PC-9 (cell line): ENCODE measurements around the gene PLD2. TPM values are rescaled to one million over a fixed set of nuclear protein-coding genes. Genes with fewer than 3 reads are reported as not detected.

ENCODE experiments used
- BruUV-seq: library from RNA; stranded (reverse); fragments of 400-500 nt; replicated peaks from 2 replicates; lab custom pipeline; 2021; lab: Mats Ljungman, UMichigan
- CTCF ChIA-PET: fragments of 300-600 bp; sonication (Branson Sonifier 250); formaldehyde crosslinking; loops from one replicate; lab custom pipeline; 2022; ENCODE audit warnings: antibody characterized with exemption; lab: Charles Lee
- POLR2A ChIA-PET: fragments of 300-600 bp; sonication (Branson Sonifier 250); formaldehyde crosslinking; loops from one replicate; lab custom pipeline; 2022; ENCODE audit warnings: antibody characterized with exemption; ENCODE audit not compliant: unreplicated experiment; lab: Charles Lee
- DNase-seq, 2 experiments: peaks; one replicate each; pipeline versions ENCODE4 v3.0.0 to v3.0.0-alpha.2; 2015 to 2022; ENCODE audit warnings: mixed read lengths in 1 of 2
- H2AFZ ChIP-seq: fragments of 200-600 bp; sonication (generic); 2 replicates; pipeline ENCODE4 v1.8.1; 2017; ENCODE audit warnings: antibody characterized with exemption
- H3F3A ChIP-seq: fragments of 200-600 bp; sonication (generic); 2 replicates; pipeline ENCODE4 v1.8.1; 2017; ENCODE audit warnings: antibody characterized with exemption, mild to moderate bottlenecking, low read depth; ENCODE audit not compliant: insufficient read depth
- H3K27ac ChIP-seq: fragments of 200-600 bp; sonication (generic); 2 replicates; pipeline ENCODE4 v1.6.1; 2016; ENCODE audit warnings: mixed run types
- H3K27me3 ChIP-seq: fragments of 200-600 bp; sonication (generic); 2 replicates; pipeline ENCODE4 v1.6.1; 2016; ENCODE audit warnings: low read depth, mixed run types; ENCODE audit not compliant: insufficient read depth
- H3K36me3 ChIP-seq: fragments of 200-600 bp; sonication (generic); 2 replicates; pipeline ENCODE4 v1.6.1; 2016; ENCODE audit warnings: low read depth, mixed run types
- H3K4me1 ChIP-seq: fragments of 200-600 bp; sonication (generic); replicated peaks from 2 replicates; pipeline ENCODE4 v1.6.1; 2016; ENCODE audit warnings: mixed run types; ENCODE audit not compliant: insufficient read depth
- H3K4me2 ChIP-seq: fragments of 200-600 bp; sonication (generic); 2 replicates; pipeline ENCODE4 v1.6.1; 2017; ENCODE audit warnings: mixed run types
- H3K4me3 ChIP-seq: fragments of 200-600 bp; sonication (generic); 2 replicates; pipeline ENCODE4 v1.6.1; 2016; ENCODE audit warnings: mixed run types
- H3K79me2 ChIP-seq: fragments of 200-600 bp; sonication (generic); 2 replicates; pipeline ENCODE4 v1.6.1; 2017; ENCODE audit warnings: low read depth, mixed run types
- H3K9me2 ChIP-seq: fragments of 200-600 bp; sonication (generic); 2 replicates; pipeline ENCODE4 v1.8.1; 2017; ENCODE audit warnings: mild to moderate bottlenecking; ENCODE audit not compliant: insufficient read depth
- H3K9me3 ChIP-seq: fragments of 200-600 bp; sonication (generic); 2 replicates; pipeline ENCODE4 v1.8.1; 2016; ENCODE audit warnings: low read depth; ENCODE audit not compliant: insufficient read depth
- H4K20me1 ChIP-seq: fragments of 200-600 bp; sonication (generic); 2 replicates; pipeline ENCODE4 v1.8.1; 2017; ENCODE audit not compliant: insufficient read depth
- CTCF ChIP-seq: fragments of 200-600 bp; sonication (generic); conservative IDR thresholded peaks from 2 replicates; pipeline ENCODE4 v1.6.1; 2017; ENCODE audit warnings: mixed run types, antibody characterized with exemption, mild to moderate bottlenecking, moderate library complexity
- EZH2 ChIP-seq: fragments of 200-600 bp; sonication (generic); IDR thresholded peaks from 2 replicates; pipeline ENCODE4 v1.8.0; 2017; ENCODE audit warnings: antibody characterized with exemption, low read depth
- intact Hi-C: fragments of 100-400 bp; cut with micrococcal nuclease; formaldehyde crosslinking; loops from one replicate; pipeline ENCODE4 v1.10.0; 2022; ENCODE audit not compliant: unreplicated experiment
- total RNA-seq: library from RNA; stranded (reverse); gene quantifications from 2 replicates; pipeline ENCODE4 v1.2.3, GENCODE V29; 2021

PLD2 gene
- total RNA-seq, 1 experiment from 2014 or later: 95.5 TPM

- BruUV-seq: no TSS peak
- Histone ChIP-seq H3K27me3 (no peaks in the 10 kb centered on the region), H3K27ac (no peak overlapping the region), H4K20me1 (no peaks in the 10 kb centered on the region), H3K9me2 (no peaks in the 10 kb centered on the region), H3K4me1 (no peaks in the 10 kb centered on the region), H3K9me3 (no peaks in the 10 kb centered on the region), H3K4me2 (no peak overlapping the region), H3F3A (no peaks in the 10 kb centered on the region), H3K36me3 (no peaks in the 10 kb centered on the region), H3K79me2 (no peaks in the 10 kb centered on the region), H2AFZ (no peak overlapping the region), H3K4me3 (no peak overlapping the region)
- no peak for TF ChIP-seq EZH2
- TF ChIP-seq CTCF: no peak
- intact Hi-C loops: no loop called here
- POLR2A ChIA-PET: no interaction called here
- CTCF ChIA-PET: no interaction called here
- no peak for DNase-seq
Observed at GRCh38 chr17:4764595-4764994, 42.4 kb upstream of the PLD2 start.

- H3K4me1 ChIP-seq: no peaks in the 10 kb centered on the region
- H3K4me3 ChIP-seq: no peak overlapping the region
- H3F3A ChIP-seq: no peaks in the 10 kb centered on the region
- intact Hi-C loops: no loop called here
- POLR2A ChIA-PET: no interaction called here
- no peaks in the 10 kb centered on the region for H3K36me3 ChIP-seq
- CTCF ChIA-PET: no interaction called here
- no peak for TF ChIP-seq EZH2
- no peaks in the 10 kb centered on the region for H3K9me3 ChIP-seq
- H3K27me3 ChIP-seq: no peaks in the 10 kb centered on the region
- no peaks in the 10 kb centered on the region for H4K20me1 ChIP-seq
- no peaks in the 10 kb centered on the region for H3K9me2 ChIP-seq
- H3K4me2 ChIP-seq: no peak overlapping the region
- H2AFZ ChIP-seq: no peak overlapping the region
- BruUV-seq: no TSS peak
- DNase-seq: no peak
- no peak overlapping the region for H3K27ac ChIP-seq
- H3K79me2 ChIP-seq: no peaks in the 10 kb centered on the region
Observed at GRCh38 chr17:4766201-4766600, 40.8 kb upstream of the PLD2 start.

GRCh38 chr17:4766723-4767122, 40.2 kb upstream of the PLD2 start:
- no peaks in the 10 kb centered on the region for H3K4me1 ChIP-seq
- no peak overlapping the region for H3K27ac ChIP-seq
- no peak overlapping the region for H3K4me2 ChIP-seq
- no peaks in the 10 kb centered on the region for H3K36me3 ChIP-seq
- ChIA-PET POLR2A (no interaction called here), CTCF (no interaction called here)
- no TSS peak for BruUV-seq
- no peaks in the 10 kb centered on the region for H3K27me3 ChIP-seq
- intact Hi-C loops: no loop called here
- H3K79me2 ChIP-seq: no peaks in the 10 kb centered on the region
- no peaks in the 10 kb centered on the region for H3K9me2 ChIP-seq
- no peak for TF ChIP-seq EZH2
- no peak for TF ChIP-seq CTCF
- DNase-seq: no peak
- no peak overlapping the region for H2AFZ ChIP-seq
- no peaks in the 10 kb centered on the region for H3K9me3 ChIP-seq
- H3F3A ChIP-seq: no peaks in the 10 kb centered on the region
- H4K20me1 ChIP-seq: no peaks in the 10 kb centered on the region
- H3K4me3 ChIP-seq: no peak overlapping the region

- Histone ChIP-seq H3K9me2 (no peaks in the 10 kb centered on the region), H3K4me2 (no peak overlapping the region), H3K4me1 (no peaks in the 10 kb centered on the region), H3K4me3 (no peak overlapping the region), H2AFZ (no peak overlapping the region), H3K9me3 (no peaks in the 10 kb centered on the region), H3K36me3 (no peaks in the 10 kb centered on the region), H3K27ac (no peak overlapping the region), H3K27me3 (0 out of 2 replicates have a peak, but pooled peaks cover 4% of the 10 kb centered on the region), H4K20me1 (no peaks in the 10 kb centered on the region), H3F3A (no peaks in the 10 kb centered on the region), H3K79me2 (no peaks in the 10 kb centered on the region)
- intact Hi-C loops: no loop called here
- BruUV-seq: no TSS peak
- no peak for DNase-seq
- TF ChIP-seq EZH2: no peak
- TF ChIP-seq CTCF: no peak
- CTCF ChIA-PET: no interaction called here
- POLR2A ChIA-PET: no interaction called here
Observed at GRCh38 chr17:4768298-4768697, 38.7 kb upstream of the PLD2 start.
